C4-2B (cell line): ENCODE data around the gene POLR2H.

ENCODE experiments used
- H3K27ac ChIP-seq: fragments of 450-650 bp; 2 replicates; pipeline ENCODE4 v1.5.1; 2017
- CTCF ChIP-seq: fragments of 450-650 bp; conservative IDR thresholded peaks from 2 replicates; pipeline ENCODE4 v1.5.1; 2017; ENCODE audit warnings: mild to moderate bottlenecking
- ZFX ChIP-seq: fragments of 450-650 bp; IDR thresholded peaks from 2 replicates; pipeline ENCODE4 v1.6.1; 2017

The POLR2H gene

GRCh38 chr3:184381261-184382224, 20.0 kb downstream of the POLR2H start:
- TF ChIP-seq ZFX, result no peak
- no peak for TF ChIP-seq CTCF
- H3K27ac ChIP-seq, result no peak overlapping the region

- TF ChIP-seq CTCF (no peak), ZFX (no peak)
Observed at GRCh38 chr3:184382326-184383032, 21.0 kb downstream of the POLR2H start.

GRCh38 chr3:184383033-184383740, 21.7 kb downstream of the POLR2H start:
- no peak for TF ChIP-seq CTCF
- TF ChIP-seq ZFX, result no peak
- no peak overlapping the region for H3K27ac ChIP-seq

More at GRCh38 chr3:184382326-184383032, 21.0 kb downstream of the POLR2H start:
- H3K27ac ChIP-seq, result no peak overlapping the region

GRCh38 chr3:184384342-184384741, 22.8 kb downstream of the POLR2H start:
- H3K27ac ChIP-seq, result no peak overlapping the region
- TF ChIP-seq ZFX (no peak), CTCF (no peak)

GRCh38 chr3:184384856-184385422, 23.4 kb downstream of the POLR2H start:
- H3K27ac ChIP-seq, result no peak overlapping the region
- no peak for TF ChIP-seq ZFX
- TF ChIP-seq CTCF, result no peak

GRCh38 chr3:184386047-184386806, 24.7 kb downstream of the POLR2H start:
- H3K27ac ChIP-seq, result no peak overlapping the region
- TF ChIP-seq ZFX, result no peak
- no peak for TF ChIP-seq CTCF
